ENCODE measurements around the gene GMIP. TPM values are rescaled to one million over a fixed set of nuclear protein-coding genes. Genes with fewer than 3 reads are reported as not detected.

Gene GMIP
- total RNA-seq, 4 donors from 2014 or later = 10.1 to 14.4 (median 13.4) TPM

GRCh38 chr19:19582471-19582870 lies 61.0 kb downstream of the GMIP start:
- Histone ChIP-seq H3K4me3 (no peak overlapping the region), H3K4me1 (no peaks in the 10 kb centered on the region), H3K36me3 (no peaks in the 10 kb centered on the region), H3K27me3 (no peaks in the 10 kb centered on the region), H3K9me3 (no peaks in the 10 kb centered on the region), H3K27ac (no peak overlapping the region)
- no peak for DNase-seq (ENCODE audit: low spot score in 2 of 2)
- TF ChIP-seq POLR2A (IDR thresholded peaks at IDR 0.05) = no peak
- no peak for TF ChIP-seq CTCF (IDR thresholded peaks at IDR 0.05)
- no peak for TF ChIP-seq EP300 (IDR thresholded peaks at IDR 0.05)
- TF ChIP-seq POLR2AphosphoS5 (IDR thresholded peaks at IDR 0.05) = no peak
- WGBS = 96% methylated on average over 2 of the region's 6 CpGs

GRCh38 chr19:19581391-19581790 lies 62.1 kb downstream of the GMIP start:
- no peak for DNase-seq (ENCODE audit: low spot score in 2 of 2)
- no peaks in the 10 kb centered on the region for H3K9me3 ChIP-seq
- H3K27me3 ChIP-seq = no peaks in the 10 kb centered on the region
- 93% methylated on average over 13 of the region's 13 CpGs for WGBS
- H3K4me3 ChIP-seq = no peak overlapping the region
- H3K36me3 ChIP-seq = no peaks in the 10 kb centered on the region
- no peaks in the 10 kb centered on the region for H3K4me1 ChIP-seq
- TF ChIP-seq POLR2A (IDR thresholded peaks at IDR 0.05) (no peak), EP300 (IDR thresholded peaks at IDR 0.05) (no peak), CTCF (IDR thresholded peaks at IDR 0.05) (no peak), POLR2AphosphoS5 (IDR thresholded peaks at IDR 0.05) (no peak)
- H3K27ac ChIP-seq = no peak overlapping the region

GRCh38 chr19:19580418-19580817 lies 63.0 kb downstream of the GMIP start:
- 69% methylated on average over 4 of the region's 4 CpGs for WGBS
- no peaks in the 10 kb centered on the region for H3K27me3 ChIP-seq
- no peak overlapping the region for H3K4me3 ChIP-seq
- no peaks in the 10 kb centered on the region for H3K9me3 ChIP-seq
- TF ChIP-seq EP300 (IDR thresholded peaks at IDR 0.05) (no peak), POLR2A (IDR thresholded peaks at IDR 0.05) (no peak), POLR2AphosphoS5 (IDR thresholded peaks at IDR 0.05) (no peak), CTCF (IDR thresholded peaks at IDR 0.05) (no peak)
- H3K36me3 ChIP-seq = no peaks in the 10 kb centered on the region
- DNase-seq (ENCODE audit: low spot score in 2 of 2) = no peak
- H3K27ac ChIP-seq = no peak overlapping the region
- no peaks in the 10 kb centered on the region for H3K4me1 ChIP-seq

- no peak for DNase-seq (ENCODE audit: low spot score in 2 of 2)
- H3K27ac ChIP-seq = no peak overlapping the region
- H3K27me3 ChIP-seq = no peaks in the 10 kb centered on the region
- no peaks in the 10 kb centered on the region for H3K36me3 ChIP-seq
- no peak overlapping the region for H3K4me3 ChIP-seq
- 71% methylated on average over 22 of the region's 25 CpGs for WGBS
- H3K9me3 ChIP-seq = no peaks in the 10 kb centered on the region
- TF ChIP-seq POLR2AphosphoS5 (IDR thresholded peaks at IDR 0.05) = no peak
- no peak for TF ChIP-seq POLR2A (IDR thresholded peaks at IDR 0.05)
- TF ChIP-seq CTCF (IDR thresholded peaks at IDR 0.05) = no peak
- no peak for TF ChIP-seq EP300 (IDR thresholded peaks at IDR 0.05)
- H3K4me1 ChIP-seq = no peaks in the 10 kb centered on the region
Observed at GRCh38 chr19:19579533-19580361, 63.7 kb downstream of the GMIP start.

Other genes with a start within 250 kb of the GMIP start
- gene GATAD2A, start 238.0 kb downstream of the GMIP start, total RNA-seq = 10 to 100 TPM; 83.1 to 88.8 (median 86.4) TPM
- 1 to 10 TPM; 1.9 to 3.8 (median 3.0) TPM for gene TSSK6, start 128.1 kb downstream of the GMIP start, total RNA-seq
- 100 to 1,000 TPM in 3 of 4 donors, 10 to 100 TPM in 1; 94.4 to 160 (median 109) TPM for gene NDUFA13, start 127.4 kb downstream of the GMIP start, total RNA-seq
- gene YJEFN3, start 114.7 kb downstream of the GMIP start, total RNA-seq = 10 to 100 TPM in 1 of 4 donors, 1 to 10 TPM in 3; 1.1 to 12.0 (median 1.7) TPM
- gene CILP2, start 105.4 kb downstream of the GMIP start, total RNA-seq = under 1 TPM; 0.15 to 0.44 (median 0.21) TPM
- 10 to 100 TPM in 1 of 4 donors, 1 to 10 TPM in 3; 3.3 to 14.9 (median 4.8) TPM for gene PBX4, start 25.0 kb downstream of the GMIP start, total RNA-seq
- gene LPAR2, start 15.4 kb downstream of the GMIP start, total RNA-seq = 10 to 100 TPM; 27.4 to 36.2 (median 32.6) TPM
- gene ATP13A1, start 20.0 kb upstream of the GMIP start, total RNA-seq = 100 to 1,000 TPM in 3 of 4 donors, 10 to 100 TPM in 1; 90.5 to 196 (median 171) TPM
- gene ZNF101, start 25.2 kb upstream of the GMIP start, total RNA-seq = 10 to 100 TPM in 1 of 4 donors, 1 to 10 TPM in 3; 7.2 to 13.6 (median 7.8) TPM
- 10 to 100 TPM in 1 of 4 donors, 1 to 10 TPM in 3; 4.9 to 12.3 (median 6.1) TPM for gene ZNF14, start 89.5 kb upstream of the GMIP start, total RNA-seq
- 10 to 100 TPM; 29.1 to 72.7 (median 48.8) TPM for gene ZNF506, start 178.1 kb upstream of the GMIP start, total RNA-seq
- gene ZNF253, start 222.2 kb upstream of the GMIP start, total RNA-seq = 10 to 100 TPM in 2 of 4 donors, 1 to 10 TPM in 2; 5.0 to 16.7 (median 8.8) TPM